ENCODE results near the gene FBXO17.
A peak's percentile ranks its signal among the peaks of the same experiment; 100 is the strongest.

FBXO17 gene

GRCh38 chr19:38900202-38900629, 75.3 kb downstream of the FBXO17 start:
- H3K27ac ChIP-seq: peak overlapping the region; percentile 60
- DNase-seq (ENCODE audit: low read depth, low spot score): no peak

DNA sequence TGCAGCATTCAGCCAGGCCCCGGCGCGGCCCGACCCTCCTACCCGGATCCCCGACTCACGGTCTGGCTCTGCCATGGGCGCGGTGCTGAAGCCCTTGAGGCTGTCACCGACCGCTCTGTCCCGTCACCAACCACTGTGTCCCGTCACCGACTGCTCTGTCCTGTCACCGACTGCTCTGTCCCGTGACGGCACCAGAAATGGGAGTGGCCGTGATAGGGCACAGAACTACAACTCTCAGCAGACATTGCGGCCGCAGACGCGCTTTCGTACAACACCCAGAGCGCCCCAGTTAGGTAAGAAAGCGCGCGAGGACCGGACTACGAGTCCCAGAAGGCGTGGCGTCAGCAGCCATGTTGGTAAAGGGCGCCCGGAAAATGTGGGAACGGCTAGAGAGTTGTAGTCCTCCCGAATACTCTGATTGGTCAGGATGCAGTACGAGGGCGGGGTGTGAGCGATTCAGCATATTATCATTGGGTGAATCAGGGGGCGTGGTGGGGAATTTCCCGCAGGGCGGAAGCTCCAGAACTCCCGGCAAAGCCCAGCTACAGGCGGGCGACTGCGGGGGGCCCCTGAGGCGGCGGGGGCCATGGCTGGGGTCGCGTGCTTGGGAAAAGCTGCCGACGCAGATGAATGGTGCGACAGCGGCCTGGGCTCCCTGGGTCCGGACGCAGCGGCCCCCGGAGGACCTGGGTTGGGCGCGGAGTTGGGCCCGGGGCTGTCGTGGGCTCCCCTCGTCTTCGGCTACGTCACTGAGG, 75.9 kb downstream of the FBXO17 start, which contains the start of the genes NFKBIB and SIRT2:
NFKBIB (plus strand) TSS at position 523 of the 755 bp plus-strand sequence; CDS start at position 587, 64 bp downstream.
SIRT2 (minus strand) TSS at position 172 of the 755 bp plus-strand sequence; CDS start at position 75, 97 bp downstream.
- peak; percentile 97 for DNase-seq (ENCODE audit: low read depth, low spot score)
- H3K27ac ChIP-seq: peak within 1 kb of the TSS; percentile 60

GRCh38 chr19:38898788-38899446, 76.6 kb downstream of the FBXO17 start:
- peak overlapping the region; percentile 60 for H3K27ac ChIP-seq
- DNase-seq (ENCODE audit: low read depth, low spot score): no peak

- DNase-seq (ENCODE audit: low read depth, low spot score): no peak
- H3K27ac ChIP-seq: no peak overlapping the region
Observed at GRCh38 chr19:38894968-38895367, 80.6 kb downstream of the FBXO17 start.

DNA sequence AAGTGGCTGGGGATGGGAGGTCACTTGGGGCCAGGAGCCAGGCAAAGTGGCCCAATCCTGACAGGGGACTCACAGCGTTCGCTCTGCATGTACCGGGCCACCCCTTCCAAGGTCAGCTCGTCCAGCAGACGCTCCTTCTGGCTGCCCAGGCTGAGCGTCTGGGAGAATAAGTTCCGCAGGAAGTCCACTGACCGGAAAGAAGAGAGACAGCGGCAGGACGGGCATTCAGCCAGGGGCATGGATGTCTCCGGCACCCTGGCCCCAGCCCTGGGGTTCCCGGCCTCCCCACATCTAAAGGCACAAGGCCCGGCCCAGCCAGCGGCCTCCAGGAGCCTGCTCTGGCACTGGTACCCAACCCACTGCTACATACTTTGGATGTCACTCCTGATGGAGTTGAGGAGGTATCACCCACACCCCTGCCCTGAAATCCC, 82.2 kb downstream of the FBXO17 start:
- no peak overlapping the region for H3K27ac ChIP-seq
- DNase-seq (ENCODE audit: low read depth, low spot score): no peak

- DNase-seq (ENCODE audit: low read depth, low spot score): no peak
- no peak overlapping the region for H3K27ac ChIP-seq
Observed at GRCh38 chr19:38892841-38893240, 82.7 kb downstream of the FBXO17 start.

DNA sequence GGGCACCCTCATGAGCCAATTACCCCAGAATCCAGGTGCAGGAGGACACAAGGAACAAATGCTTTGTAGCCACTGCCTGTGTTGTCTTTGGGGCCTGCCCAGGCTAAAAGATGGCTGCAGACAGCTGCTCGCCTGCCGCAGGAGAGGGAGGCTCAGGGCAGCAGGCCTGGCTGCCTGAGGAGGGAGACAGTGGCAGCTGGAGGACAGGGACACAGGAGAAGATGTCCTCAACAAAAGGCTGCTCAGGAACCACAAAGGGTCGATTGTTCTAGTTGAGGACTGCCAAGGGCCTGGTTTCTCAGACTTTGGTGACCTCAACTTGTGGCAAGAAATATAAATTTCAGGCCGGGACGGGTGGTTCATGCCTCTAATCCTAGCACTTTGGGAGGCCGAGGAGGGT, 83.8 kb downstream of the FBXO17 start:
- DNase-seq (ENCODE audit: low read depth, low spot score): no peak

More for the DNA sequence above, 83.8 kb downstream of the FBXO17 start:
- no peak overlapping the region for H3K27ac ChIP-seq

Measured in epithelial cell of prostate (primary cell).